H1 (cell line): ENCODE results near the gene MIB2. TPM values are rescaled to one million over a fixed set of nuclear protein-coding genes. Genes with fewer than 3 reads are reported as not detected.

Source experiments
- ASH2L ChIP-seq: fragments of 200-600, 300-600 bp; sonication (generic); IDR thresholded peaks from one replicate; pipeline ENCODE4 v1.7.1; 2017; ENCODE audit warnings: low read length
- ATF3 ChIP-seq: IDR thresholded peaks from 2 replicates; pipeline ENCODE4 v1.6.1; 2011; ENCODE audit warnings: low read depth, mild to moderate bottlenecking, low read length; ENCODE audit not compliant: insufficient read depth
- CBX5 ChIP-seq: fragments of 300-800, 300-1000 bp; sonication (generic); IDR thresholded peaks from 2 replicates; pipeline ENCODE4 v1.7.1; 2016; ENCODE audit warnings: antibody characterized with exemption, low read length, low read depth
- EP300 ChIP-seq, 2 experiments: IDR thresholded peaks; 1 replicate in 1 of 2; 2 replicates in 1 of 2; pipeline ENCODE4 v1.6.1; 2011 to 2012; ENCODE audit warnings: low read depth in 2 of 2, low read length in 2 of 2, mild to moderate bottlenecking in 2 of 2, borderline replicate concordance in 1 of 2, inconsistent platforms in 1 of 2, moderate library complexity in 1 of 2
- EZH2 ChIP-seq: fragments of 200-600 bp; sonication (generic); IDR thresholded peaks from 2 replicates; pipeline ENCODE4 v1.7.1; 2012; ENCODE audit warnings: low read depth, mild to moderate bottlenecking, moderate library complexity, low read length, inconsistent platforms; ENCODE audit not compliant: severe bottlenecking
- MAX ChIP-seq: IDR thresholded peaks from 2 replicates; pipeline ENCODE4 v1.6.1; 2012; ENCODE audit warnings: inconsistent platforms
- NRF1 ChIP-seq: IDR thresholded peaks from 2 replicates; pipeline ENCODE4 v1.6.1; 2011; ENCODE audit warnings: mild to moderate bottlenecking, low read depth, low read length, improper control_type of control experiment
- SAP30 ChIP-seq: fragments of 300-600 bp; sonication (generic); IDR thresholded peaks from 2 replicates; pipeline ENCODE4 v1.7.1; 2012; ENCODE audit warnings: low read length, moderate library complexity, mild to moderate bottlenecking, inconsistent platforms; ENCODE audit not compliant: insufficient read depth, insufficient replicate concordance
- TAF1 ChIP-seq: IDR thresholded peaks from 2 replicates; pipeline ENCODE4 v1.6.1; 2011; ENCODE audit warnings: mild to moderate bottlenecking, low read depth, low read length
- TEAD4 ChIP-seq: IDR thresholded peaks from 2 replicates; pipeline ENCODE4 v1.6.1; 2012; ENCODE audit warnings: low read depth, low read length, inconsistent platforms, mixed read lengths
- polyA plus RNA-seq, 7 experiments: library from polyadenylated mRNA; depleted of rRNA in 3 of 7; stranded (reverse) in 5 of 7; unstranded in 2 of 7; fragments of >200 nt in 5 of 7; fragments of 200-250 nt in 2 of 7; gene quantifications; 1 replicate in 5 of 7; 2 replicates in 1 of 7; 4 replicates in 1 of 7; pipeline versions ENCODE4 v1.2.1 to v1.2.3, GENCODE V29; 2011 to 2013; ENCODE audit warnings: missing spikeins in 2 of 7, mixed read lengths in 2 of 7
- total RNA-seq: library from RNA; stranded (reverse); fragmentation: NEBNext Ultra II Directional; extraction: Animal tissue kit (Norgen Biotek cat#: 25700); gene quantifications from 2 replicates; pipeline ENCODE4 v1.2.1, GENCODE V29; 2021

Gene MIB2
- total and polyA plus RNA-seq, 2 of the 8 experiments (the other 6 are each of a cell fraction or from before 2014, with no cell fraction given) = 32.5 to 60.0 TPM

DNA sequence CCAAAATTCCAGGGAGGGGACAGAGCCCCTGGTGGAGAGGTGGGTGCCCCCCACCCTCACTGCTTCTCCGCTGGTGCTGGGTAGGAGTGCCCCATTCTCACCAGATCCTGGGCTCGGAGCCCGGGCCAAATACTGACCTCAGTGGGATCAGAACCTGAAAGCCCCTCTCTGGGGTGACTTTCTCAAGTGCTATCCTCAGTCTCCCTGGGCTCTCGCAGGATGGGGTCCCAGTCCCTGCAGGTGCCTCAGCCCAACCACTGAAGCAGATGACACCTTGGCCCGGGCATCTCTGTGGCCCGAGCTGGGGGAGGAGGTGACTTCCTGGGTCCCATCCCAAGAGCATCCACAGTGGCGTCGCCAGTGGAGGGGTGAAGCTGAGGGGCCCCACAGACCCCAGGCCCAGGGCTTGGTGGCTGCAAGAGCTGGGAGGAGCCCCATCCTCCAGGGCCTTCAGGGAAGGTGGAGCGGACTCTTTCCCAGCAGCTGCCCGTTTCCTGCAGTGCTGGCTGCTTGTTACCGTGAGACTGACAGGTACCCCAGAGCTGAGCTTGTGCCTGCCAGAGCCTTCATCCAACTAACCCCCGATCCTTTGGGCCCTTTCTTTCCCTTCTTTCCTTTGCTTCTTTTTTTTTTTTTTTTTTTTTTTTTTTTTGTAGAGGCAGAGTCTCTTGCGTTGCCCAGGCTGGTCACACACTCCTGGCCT is 11.5 kb upstream of the MIB2 start (continued):
- TF ChIP-seq MAX (no peak), SAP30 (no peak), EZH2 (no peak), EP300 (IDR thresholded peaks at IDR 0.05; ENCODE audit: borderline replicate concordance in 1 of 2, low read depth in 2 of 2, low read length in 2 of 2) (no peak), CBX5 (no peak), TEAD4 (no peak), ASH2L (no peak), ATF3 (no peak), NRF1 (no peak), TAF1 (no peak)
